ENCODE results near the gene STPG3.

STPG3 gene

DNA sequence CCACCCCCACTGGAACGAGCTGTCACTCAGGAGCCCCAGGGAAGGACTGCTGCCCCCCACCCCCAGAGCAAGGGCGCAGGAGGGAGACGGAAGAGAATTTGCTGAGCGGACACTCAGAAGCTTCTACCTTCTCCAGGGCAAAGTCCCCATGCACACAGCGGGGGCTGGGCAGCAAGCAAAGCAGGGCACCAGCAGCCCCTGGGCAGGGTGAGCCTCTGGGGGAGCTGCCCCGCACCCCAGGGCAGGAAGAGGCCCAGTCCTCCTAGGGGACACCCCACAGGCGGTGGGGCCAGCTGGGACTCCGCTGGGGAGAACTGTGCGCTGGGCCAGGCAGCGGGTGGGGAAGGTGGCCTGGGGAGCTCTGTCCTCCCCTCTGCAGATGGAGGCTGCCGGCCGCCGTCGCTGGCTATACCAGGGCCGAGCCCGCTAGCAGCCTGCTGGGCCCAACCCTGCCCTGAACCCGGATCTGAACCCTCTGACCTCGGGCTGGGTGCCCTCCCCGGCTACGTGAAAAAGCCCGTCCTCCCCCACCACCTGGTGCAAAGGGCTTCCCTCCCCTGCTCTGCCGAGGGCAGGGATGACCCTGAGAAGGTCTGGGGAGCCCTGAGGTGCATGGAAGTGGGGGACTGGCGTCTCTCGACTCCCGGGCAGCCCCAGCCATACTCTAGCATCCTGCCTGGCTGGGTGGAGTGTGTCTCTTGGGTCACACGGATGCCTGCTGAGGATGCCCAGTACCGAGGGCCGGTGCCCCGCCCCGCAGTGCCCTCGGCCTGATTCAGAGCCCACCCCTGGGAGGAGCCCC lies 21.0 kb upstream of the STPG3 start:
- no peak overlapping the region for H3K4me3 ChIP-seq (ENCODE audit: control insufficient read depth, low read depth, low read length)
- TF ChIP-seq, protein P1, sequence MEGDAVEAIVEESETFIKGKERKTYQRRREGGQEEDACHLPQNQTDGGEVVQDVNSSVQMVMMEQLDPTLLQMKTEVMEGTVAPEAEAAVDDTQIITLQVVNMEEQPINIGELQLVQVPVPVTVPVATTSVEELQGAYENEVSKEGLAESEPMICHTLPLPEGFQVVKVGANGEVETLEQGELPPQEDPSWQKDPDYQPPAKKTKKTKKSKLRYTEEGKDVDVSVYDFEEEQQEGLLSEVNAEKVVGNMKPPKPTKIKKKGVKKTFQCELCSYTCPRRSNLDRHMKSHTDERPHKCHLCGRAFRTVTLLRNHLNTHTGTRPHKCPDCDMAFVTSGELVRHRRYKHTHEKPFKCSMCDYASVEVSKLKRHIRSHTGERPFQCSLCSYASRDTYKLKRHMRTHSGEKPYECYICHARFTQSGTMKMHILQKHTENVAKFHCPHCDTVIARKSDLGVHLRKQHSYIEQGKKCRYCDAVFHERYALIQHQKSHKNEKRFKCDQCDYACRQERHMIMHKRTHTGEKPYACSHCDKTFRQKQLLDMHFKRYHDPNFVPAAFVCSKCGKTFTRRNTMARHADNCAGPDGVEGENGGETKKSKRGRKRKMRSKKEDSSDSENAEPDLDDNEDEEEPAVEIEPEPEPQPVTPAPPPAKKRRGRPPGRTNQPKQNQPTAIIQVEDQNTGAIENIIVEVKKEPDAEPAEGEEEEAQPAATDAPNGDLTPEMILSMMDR (conservative IDR thresholded peaks at IDR 0.05; ENCODE audit: control insufficient read depth, insufficient read depth, low read depth, low read length) = no peak
- no peak for DNase-seq (ENCODE audit: low read depth)

DNA sequence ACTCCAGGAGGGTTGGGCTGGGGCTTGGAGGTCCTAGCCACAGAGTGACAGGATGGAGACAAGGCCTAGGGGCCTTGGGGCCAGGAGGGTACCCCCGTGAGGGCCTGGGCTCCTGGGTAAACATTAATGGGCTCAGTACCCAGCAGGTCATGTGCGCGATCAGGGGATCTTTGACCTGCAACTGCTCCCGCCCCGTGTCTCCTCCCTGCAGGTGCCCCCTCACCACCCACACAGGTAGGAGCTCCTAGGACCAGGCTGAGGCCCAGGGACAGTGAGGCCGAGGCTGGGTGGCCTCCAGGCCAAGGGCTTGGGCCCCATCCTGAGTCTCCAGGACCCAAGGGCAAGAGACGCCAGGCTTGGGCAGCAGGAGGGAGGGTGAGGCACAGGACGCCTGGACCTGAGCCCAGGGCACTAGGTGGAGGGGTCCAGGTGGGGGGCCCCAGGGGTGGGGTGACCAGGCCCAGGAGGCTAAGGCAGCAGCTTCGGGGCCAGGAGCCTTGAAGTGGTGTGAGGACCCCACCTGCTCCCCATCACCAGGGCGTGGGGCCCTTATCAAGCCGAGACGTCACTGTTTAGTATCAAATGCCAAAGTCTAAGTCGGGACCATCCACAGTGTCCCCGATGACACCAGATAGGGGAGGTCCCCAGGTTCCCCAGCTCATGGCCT lies 20.2 kb upstream of the STPG3 start, which contains the start of gene SLC34A3:
SLC34A3 (plus strand) TSS at position 197 of the 667 bp plus-strand sequence. CDS start 802 bp downstream, outside the sequence.
- TF ChIP-seq, protein P1 (conservative IDR thresholded peaks at IDR 0.05; ENCODE audit: control insufficient read depth, insufficient read depth, low read depth, low read length) = no peak
- no peak within 1 kb of the TSS for H3K4me3 ChIP-seq (ENCODE audit: control insufficient read depth, low read depth, low read length)
- DNase-seq (ENCODE audit: low read depth) = no peak

DNA sequence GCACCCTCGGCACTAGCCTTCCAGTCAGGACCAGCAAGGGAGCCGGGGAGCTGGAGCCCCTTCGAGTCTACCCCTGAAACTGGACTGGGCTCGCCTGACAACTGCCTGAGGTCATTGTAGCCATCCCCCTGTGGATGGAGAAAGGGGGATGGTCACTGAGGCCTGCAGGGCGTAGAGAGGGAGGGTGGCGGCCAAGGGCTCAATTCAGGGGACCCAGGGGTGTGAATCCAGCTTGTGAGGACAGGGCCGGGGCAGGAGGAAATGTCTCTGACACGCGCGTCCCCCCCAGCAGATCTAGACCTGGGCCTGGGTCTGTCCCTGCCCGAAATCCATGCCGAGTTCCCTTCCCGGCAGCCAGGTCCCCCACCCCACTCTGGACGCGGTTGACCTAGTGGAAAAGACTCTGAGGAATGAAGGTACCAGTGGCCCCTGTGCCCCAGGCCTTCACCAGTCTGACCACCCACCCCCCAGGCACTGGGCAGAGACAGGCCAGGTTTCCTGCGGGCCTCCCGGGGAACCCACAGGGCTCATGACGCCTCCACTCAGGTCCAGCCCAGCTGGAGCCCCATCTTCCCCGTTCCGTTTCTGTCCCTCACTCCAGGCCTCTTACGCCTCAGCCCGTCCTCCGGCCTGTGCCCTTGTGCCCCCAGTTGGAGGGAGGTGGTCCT lies 19.6 kb upstream of the STPG3 start:
- TF ChIP-seq, protein P1 (conservative IDR thresholded peaks at IDR 0.05; ENCODE audit: control insufficient read depth, insufficient read depth, low read depth, low read length) = no peak
- DNase-seq (ENCODE audit: low read depth) = no peak
- H3K4me3 ChIP-seq (ENCODE audit: control insufficient read depth, low read depth, low read length) = no peak overlapping the region

DNA sequence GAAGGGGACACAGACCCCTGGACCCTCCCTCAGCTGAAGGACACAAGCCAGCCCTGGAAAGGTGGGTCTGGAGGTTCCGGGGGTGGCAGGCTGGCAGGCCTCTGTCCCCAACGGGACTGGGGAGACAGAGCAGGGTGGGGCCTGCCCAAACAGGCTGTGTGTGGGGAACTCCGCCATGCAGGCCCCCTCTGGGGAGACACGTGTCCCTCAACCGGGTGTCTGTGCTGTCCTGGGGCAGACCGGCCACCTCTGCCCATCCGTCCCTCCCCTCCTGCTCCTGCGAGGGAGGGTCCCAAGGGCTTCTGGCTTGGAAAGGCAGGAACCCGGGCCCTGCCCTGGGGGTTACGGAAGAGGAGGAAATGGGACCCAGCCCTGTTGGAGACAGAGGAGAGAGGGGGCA lies 19.0 kb upstream of the STPG3 start:
- no peak overlapping the region for H3K4me3 ChIP-seq (ENCODE audit: control insufficient read depth, low read depth, low read length)
- TF ChIP-seq, protein P1 (conservative IDR thresholded peaks at IDR 0.05; ENCODE audit: control insufficient read depth, insufficient read depth, low read depth, low read length) = no peak
- DNase-seq (ENCODE audit: low read depth) = no peak

DNA sequence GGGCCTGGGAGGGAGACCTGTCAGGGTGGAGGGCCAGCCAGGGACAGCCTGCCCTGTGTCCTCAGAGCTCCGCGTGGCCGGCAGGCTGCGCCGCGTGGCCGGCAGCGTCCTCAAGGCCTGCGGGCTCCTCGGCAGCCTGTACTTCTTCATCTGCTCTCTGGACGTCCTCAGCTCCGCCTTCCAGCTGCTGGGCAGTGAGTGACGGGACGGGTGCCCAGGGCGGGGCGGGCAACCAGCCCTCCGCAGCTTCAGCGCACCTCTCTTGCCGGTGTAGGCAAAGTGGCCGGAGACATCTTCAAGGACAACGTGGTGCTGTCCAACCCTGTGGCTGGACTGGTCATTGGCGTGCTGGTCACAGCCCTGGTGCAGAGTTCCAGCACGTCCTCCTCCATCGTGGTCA lies 18.6 kb upstream of the STPG3 start:
- no peak overlapping the region for H3K4me3 ChIP-seq (ENCODE audit: control insufficient read depth, low read depth, low read length)
- DNase-seq (ENCODE audit: low read depth) = no peak
- TF ChIP-seq, protein P1 (conservative IDR thresholded peaks at IDR 0.05; ENCODE audit: control insufficient read depth, insufficient read depth, low read depth, low read length) = no peak

DNA sequence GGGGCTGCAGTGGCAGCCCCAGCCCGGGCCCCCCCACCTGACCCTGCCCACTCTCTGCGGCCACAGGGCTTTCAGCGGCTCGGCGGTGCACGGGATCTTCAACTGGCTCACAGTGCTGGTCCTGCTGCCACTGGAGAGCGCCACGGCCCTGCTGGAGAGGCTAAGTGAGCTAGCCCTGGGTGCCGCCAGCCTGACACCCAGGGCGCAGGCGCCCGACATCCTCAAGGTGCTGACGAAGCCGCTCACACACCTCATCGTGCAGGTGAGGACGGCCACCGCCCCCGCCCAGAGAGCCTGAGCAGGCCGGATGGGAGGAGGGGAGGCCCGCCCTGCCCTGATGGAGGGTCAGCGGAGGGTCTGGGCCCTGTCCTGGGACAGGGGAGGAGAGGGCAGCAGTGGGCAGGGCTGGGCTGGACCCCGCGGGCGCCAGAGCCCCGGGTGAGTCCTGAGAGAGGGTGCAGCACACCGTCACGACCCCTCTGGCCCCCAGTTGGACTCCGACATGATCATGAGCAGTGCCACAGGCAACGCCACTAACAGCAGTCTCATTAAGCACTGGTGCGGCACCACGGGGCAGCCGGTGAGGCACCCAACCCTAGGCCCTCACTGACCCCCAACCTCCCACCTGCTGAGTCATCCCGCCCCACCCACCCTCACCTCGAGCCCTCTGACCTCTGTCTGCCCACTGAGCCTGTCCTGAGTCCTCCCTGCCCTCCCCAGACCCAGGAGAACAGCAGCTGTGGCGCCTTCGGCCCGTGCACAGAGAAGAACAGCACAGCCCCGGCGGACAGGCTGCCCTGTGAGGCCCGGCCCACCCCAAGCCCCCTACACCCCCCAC lies 17.7 kb upstream of the STPG3 start:
- no peak overlapping the region for H3K4me3 ChIP-seq (ENCODE audit: control insufficient read depth, low read depth, low read length)
- TF ChIP-seq, protein P1 (conservative IDR thresholded peaks at IDR 0.05; ENCODE audit: control insufficient read depth, insufficient read depth, low read depth, low read length) = no peak
- no peak for DNase-seq (ENCODE audit: low read depth)
